Stimulated activated CD4-positive, alpha-beta T cell treated with anti-CD3 and anti-CD28 coated beads, Interleukin-4, amount 100 ng/mL, for 48 hours (primary cell): ENCODE results near the gene MRPS11.
"Not testable (repeated sequence)": the region's sequence is repeated elsewhere in the genome, so short reads cannot be mapped to it uniquely, and the experiment has no call there.

ENCODE experiments used
- DNase-seq, 2 donors: peaks; one replicate each; pipeline ENCODE4 v3.0.0-alpha.2; 2020; ENCODE audit warnings: low read depth in 2 of 2

MRPS11 gene

DNA sequence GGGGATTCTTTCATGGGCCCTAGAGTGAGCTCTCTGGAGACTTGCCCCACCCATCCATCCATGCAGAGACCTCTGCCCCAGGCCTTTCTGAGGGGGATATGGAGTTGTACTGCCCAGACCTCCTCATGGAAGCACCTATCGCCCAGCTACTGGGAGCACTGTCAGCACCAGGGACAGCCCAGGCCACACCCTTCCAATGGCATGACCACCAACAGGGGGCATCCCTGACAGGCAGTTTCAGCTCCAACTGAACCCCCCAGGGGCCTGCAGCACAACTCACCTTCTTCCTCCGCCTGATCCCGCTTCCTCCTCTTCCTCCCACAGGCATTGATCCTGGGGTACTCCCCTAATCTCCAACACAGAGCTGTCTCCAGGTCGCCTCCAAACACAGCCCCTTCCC is 21.8 kb downstream of the MRPS11 start:
- DNase-seq = no peak

DNA sequence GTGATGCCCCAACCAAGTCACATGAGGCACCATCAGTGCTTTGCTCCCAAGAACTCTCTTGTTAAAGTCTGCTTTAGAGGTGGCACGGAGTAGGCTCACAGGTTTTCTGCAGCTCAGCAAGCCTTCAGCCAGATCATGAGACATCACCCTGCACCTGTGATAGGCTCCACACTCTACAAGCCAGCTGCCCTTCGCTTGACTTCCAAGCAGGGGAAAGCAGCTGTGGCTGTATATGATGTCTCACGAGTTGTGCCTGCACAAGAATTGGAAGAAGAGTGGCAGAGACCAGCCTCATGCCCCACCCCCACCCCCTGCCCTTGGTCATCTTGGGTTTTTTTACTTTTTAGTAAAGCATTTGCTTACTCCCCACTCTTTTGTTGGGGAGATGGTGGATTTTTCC is 22.5 kb downstream of the MRPS11 start:
- no peak for DNase-seq

DNA sequence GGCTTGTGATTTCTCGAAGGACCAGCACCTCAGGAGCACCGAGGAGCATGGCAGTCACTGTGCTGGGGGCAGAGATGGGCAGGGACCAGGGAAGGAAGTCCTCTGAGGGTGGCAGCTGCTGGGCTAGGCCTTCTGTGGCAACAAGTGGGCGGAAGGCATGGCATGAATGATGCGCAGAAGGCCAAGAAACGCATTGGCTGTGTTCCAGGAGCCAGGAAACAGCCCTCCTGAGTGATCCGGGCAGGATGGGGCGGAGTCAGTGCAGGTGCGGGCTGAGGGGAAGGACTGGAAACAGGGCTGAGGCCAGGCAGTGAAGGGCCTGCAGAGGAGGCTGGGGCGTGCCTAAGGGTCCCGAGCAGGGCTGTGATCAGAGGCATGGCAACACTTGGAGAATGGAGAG is 23.6 kb downstream of the MRPS11 start:
- DNase-seq = no peak

DNA sequence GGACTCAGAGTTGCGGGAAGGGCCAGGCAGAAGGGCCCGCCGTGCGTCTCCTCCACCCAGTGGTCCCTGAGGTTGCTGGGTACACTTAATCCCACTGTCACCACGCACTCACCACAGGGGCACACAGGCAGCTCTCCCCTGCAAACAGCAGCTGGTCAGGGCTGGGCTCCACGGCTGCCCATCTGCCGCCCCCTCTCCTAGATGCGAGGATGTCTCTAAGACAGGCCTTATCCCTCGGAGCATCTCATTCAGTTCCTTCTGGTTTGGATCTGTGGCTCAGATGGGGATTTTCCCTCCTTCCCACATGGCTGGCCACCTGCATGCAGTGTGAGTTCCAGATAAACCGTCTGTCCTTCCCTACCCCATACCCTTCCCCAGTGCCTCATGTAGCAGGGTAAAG is 26.3 kb downstream of the MRPS11 start:
- DNase-seq = no peak

DNA sequence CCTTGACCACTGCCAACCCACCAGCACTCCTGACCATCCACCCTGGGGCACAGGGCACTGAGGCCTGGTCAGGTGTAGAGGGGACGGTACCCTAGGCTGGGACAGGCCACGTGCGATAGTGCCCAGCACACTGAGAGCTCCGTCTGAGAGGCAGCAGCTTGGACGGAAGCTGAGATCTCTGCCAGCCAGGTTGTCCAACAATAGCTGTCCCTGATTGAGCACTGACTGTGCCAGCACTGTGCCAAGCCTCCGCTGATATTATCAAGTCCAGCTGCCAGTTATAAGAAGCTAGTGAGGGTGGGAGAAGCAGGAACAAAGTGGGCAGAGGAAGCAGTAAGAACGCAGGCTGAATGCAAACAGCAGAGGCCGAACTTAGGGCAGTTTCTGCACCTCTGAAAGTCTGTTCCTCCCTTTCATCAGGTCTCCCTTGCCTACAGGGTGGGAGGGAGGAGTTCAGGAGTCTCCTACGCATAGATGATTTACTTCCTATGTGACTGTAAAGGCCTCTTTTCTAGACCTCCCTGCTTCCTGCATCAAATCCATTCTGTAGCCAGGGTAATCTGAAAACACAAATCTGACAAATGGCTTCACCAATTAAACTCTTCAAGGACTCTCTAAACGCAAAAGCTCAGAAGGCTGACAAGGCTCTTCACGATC is 29.7 kb downstream of the MRPS11 start:
- DNase-seq = no peak

DNA sequence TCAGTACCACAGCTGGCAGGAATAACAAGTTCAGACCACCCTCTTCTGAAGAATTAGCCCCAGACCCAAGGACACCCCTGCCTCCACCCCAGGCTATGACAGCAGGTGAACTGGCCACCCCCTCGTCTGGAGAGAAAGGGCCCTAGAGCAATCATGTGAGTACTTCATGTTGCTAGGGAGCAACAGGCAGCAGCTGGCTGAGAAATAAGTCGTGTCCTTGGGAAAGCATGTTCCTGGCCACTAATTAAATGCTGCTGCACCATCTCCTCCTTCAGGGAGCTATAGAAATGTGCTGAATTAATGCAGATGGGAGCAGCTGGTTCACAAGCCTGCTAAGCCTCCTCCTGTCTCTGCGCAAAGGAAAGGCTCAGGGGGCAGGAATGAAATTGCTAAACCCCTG is 31.5 kb downstream of the MRPS11 start:
- DNase-seq = no peak

DNA sequence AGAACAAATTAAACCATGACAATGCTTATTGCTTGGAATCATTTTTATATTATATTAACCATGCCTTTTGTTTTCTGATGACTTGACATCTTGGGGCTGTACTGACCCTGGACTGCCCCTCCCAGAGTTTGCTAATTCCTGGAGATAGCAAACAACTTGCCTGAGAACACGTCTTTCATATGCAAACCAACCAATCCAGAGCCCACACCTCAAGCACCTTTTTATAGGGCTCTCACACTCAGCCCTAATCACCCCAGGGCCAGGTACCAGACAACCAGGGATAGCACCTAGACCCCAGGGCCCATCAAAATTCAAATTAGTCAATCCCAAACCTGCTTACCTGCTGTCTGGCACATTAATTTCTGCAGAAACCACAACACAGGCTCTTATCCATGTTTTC is 36.9 kb downstream of the MRPS11 start:
- DNase-seq = no peak

DNA sequence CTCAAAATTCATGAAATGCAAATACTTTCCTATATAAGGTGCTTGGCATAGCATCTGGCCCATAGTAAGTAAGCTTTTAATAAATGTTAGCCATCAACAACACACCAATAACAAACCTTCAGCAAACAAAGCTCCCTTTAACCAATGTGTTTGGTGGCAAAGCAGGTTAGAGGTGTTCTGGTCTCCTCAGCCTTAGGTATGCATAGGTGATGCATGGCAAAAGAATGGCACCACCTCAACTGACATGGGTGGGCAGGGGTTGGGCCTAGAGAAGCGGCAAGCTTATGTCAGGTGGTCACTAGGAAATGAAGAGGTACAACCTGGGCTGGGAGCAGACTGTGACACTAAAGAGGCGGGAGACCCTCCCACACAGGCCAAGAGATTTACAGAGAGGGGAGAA is 38.2 kb downstream of the MRPS11 start:
- DNase-seq = no peak

DNA sequence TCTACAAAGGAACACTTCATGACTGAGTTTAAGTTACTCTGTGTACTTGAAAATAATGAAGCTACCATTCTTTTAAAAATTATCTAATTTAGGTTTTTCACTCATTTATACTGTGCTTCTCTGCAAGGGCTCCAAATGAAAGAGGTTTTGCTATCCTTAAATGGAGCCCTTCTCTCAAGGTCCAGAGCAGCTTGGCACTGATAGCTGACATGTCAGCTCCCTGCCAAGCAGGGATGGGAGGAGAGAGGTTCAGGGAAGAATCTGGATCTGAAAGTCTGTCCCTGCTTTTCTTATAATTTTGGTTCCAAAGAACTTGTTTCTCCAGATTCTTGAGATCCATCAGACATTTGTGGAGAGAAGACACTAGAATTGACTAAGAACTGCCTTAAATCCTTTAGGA is 39.1 kb downstream of the MRPS11 start:
- no peak for DNase-seq

DNA sequence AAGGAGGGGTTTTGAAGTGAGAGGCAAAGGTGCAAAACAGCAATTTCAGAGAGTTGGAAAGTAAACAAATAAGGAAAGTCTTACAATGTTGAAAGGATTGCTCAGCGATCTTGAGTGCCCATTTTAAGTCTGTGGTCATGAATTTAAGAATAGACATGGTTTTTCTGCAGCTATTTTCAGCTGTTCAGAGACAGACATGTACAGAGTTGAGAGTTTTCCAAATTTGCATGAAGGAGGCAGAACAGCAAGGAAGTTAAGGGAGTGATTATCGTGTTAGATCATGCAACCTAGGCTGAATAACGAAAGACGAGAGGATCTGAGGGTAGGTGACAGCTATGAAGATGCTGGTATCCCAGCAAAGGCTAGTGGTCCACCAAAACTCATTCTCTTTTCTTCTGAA is 41.8 kb downstream of the MRPS11 start:
- no peak for DNase-seq

DNA sequence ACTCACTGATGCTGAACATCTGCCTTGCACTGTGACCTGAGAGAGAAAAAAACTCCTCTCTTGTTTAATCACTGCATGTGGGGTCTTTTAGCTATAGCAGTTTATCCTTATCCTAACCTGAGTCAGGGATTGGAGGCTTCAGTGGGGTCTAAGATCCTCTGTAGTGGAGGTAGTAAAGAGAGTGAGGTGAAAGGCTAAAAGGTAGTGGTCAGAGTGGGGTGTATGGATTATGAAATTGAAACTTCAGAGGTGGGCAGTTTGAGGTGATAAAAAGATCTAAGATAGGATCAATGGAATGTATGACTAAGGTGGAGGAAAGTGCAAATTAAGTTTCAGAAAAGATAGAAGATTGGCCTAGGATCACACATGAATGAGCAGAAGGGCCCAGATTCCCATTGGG is 42.5 kb downstream of the MRPS11 start:
- no peak for DNase-seq

DNA sequence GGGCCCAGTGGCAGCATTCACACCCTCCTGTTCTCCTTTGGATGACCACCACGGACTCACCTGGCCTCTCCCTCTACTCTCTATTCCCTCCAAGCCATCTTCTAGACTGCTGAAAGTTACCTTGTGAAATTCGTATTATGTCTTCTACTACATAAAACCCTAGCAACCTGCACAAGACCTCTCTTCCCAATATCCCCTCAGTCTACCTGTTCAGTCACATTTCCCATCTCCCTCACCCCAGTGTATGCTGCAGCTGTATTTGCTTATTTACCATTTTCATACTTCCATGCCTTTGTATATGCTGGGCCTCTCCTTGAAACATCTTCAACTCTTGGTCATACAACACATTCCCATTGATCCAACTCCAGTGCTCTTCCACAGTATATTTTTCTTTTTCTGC is 43.7 kb downstream of the MRPS11 start:
- DNase-seq = no peak

DNA sequence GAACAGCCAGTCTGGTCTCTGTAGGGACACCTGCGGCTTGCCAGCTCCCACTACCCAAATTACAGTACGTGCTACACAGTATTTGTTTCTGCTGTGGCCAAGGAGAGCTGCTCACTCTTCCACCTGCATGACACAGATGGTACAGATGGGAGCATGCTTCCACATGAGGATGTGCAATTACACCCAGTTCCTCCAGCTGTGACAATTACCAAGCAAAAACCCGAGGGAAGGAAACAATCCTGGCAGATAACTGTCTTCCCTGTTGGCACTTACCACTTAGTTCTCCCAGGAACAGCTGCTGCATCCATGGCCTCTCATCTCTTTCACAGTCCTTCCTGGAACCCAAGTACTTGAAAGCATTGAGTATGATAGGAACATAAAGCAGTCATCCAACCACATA is 44.6 kb downstream of the MRPS11 start:
- no peak for DNase-seq

DNA sequence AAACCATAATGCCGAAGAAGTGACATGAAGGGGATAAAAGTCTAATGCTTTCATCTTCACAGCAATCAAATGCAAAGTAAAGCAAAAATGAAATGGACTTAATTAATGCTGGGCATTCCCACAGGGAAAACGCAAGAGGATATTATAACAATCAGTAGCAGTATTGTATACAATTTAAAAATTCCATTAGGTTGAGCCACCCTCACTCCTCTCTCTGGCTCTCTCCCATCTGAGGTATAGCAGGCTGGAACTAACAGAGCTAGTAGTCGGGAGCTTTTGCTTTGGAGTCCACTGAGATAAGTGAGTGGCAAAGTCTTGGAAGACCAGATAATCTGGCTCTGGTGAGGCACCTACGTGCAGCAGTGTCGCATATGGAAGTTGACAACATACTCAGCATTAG is 45.1 kb downstream of the MRPS11 start:
- DNase-seq = no peak

DNA sequence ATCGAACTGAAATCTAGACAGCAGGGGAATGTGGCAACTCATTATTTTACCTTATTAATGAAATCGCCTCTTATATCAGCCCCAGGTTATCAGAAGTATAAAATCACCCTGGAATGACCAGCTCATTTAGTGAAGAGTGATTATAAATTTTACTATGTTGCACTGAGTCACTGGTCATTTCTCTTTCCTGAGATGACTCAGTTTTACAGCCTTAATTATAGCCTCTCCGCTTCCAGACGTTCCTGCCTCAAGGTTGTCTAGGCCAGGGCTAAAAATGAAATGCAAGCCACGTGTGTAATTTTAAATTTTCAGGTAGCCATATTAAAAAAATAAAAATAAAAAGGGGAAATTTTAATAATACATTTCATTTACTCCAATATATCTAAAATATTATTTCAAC is 45.7 kb downstream of the MRPS11 start:
- no peak for DNase-seq

DNA sequence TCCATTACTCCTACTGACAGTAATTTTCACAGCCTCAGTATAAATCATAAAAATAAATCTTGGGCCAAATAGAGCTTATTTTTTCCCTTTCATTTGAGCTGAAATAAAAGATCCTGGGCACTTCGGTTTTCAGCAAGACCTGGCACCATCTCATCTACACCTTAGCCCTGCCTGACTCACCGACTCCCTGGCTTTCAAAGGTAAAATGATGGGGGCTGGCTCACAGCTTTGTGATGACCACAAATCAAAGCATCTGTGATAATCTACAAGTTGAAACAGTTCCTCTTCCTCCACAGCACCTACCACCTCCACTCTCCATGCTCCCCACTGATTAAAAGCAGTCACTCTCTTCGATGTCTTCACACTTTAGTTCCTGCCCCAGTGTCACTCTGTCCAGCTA is 51.4 kb downstream of the MRPS11 start:
- DNase-seq = no peak

DNA sequence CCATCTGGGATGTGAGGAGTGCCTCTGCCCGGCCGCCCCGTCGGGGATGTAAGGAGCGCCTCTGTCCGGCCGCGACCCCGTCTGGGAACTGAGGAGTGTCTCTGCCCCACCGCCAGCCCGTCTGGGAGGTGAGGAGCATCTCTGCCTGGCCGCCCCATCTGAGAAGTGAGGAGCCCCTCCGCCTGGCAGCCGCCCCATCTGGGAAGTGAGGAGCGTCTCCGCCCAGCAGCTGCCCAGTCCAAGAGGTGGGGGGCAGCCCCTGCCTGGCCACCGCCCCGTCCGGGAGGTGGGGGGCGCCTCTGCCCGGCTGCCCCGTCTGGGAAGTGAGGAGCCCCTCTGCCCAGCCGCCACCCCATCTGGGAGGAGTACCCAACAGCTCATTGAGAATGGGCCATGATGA is 56.6 kb downstream of the MRPS11 start:
- DNase-seq = not testable (repeated sequence)

DNA sequence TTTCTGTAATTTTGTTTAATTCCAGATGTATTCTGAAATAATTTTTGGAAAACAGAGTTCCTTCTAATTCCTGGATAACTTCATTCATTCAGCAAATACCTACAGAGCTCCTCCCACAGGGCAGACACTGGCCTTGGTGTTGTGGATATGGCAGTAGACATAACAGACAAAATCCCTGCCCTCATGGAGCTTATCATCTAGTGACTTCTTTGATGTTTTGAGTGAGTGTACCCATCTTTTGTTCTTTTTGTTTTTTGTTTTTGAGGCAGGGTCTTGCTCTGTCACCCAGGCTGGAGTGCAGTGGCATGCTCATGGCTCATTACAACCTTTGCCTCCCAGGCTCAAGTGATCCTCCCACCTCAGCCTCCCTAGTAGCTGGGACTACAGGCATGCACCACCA is 57.9 kb downstream of the MRPS11 start:
- no peak for DNase-seq

DNA sequence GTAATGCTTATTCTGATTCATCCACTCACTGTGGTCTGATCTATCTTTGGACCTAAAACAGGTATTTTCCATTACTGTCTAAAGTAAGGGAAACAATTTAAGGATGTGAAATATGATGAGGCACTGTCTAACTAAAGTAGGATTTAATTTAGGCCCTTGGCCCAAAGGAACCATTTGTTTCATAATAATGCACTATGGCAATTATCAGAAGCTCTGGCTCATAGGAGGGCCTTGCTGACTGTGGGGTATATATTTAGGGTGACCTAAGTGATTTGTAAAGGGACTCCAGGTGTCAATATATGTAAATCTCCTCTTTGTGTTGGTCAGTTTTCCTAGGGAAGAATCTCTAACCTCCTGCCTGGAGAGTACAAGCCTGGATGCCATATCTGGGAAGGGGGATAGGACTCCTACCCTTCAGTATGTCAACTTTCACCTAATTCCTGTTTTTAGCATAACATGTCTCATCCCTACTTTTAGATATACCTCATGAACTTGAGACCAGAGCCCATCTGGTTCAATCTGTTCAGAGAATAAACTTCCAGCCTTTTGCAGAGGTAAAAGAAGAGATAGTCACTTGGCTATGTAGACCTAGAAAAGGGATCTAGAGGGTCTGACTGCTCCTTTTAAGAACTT is 58.9 kb downstream of the MRPS11 start:
- DNase-seq = no peak

DNA sequence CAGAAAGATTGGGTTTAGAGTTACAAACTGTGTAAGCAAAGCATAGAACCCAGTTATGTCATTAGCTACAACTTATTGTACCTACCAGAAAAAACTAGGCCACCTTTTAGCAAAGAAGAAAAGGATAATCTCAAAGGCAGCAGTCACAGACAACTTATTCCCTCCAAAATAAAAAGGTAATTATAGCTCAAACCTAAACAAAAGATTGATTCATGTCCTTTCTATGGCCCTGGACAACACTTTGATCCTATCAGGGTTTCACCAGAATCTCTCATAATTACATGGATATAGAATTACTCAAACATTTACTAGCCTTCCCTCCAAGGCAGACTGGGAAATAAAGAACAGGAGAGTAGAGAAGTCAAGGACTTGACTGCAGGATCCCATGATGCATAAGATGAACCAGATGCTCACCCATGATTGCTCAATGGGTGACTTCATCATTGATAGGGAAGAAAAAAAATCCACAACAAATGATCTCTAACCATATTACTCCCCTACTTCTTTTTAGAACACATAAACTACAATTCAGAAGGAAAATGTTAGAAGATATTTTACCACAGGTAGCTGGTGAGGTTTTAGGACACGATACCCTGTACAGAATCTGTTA is 61.6 kb downstream of the MRPS11 start:
- DNase-seq = no peak
